GM23248 (cell line): ENCODE results near the gene CYP11A1.
"Not testable (repeated sequence)": the region's sequence is repeated elsewhere in the genome, so short reads cannot be mapped to it uniquely, and the experiment has no call there.

ENCODE experiments used
- EZH2 ChIP-seq: fragments of 200-600 bp; sonication (generic); IDR thresholded peaks from 2 replicates; pipeline ENCODE4 v1.6.1; 2018; ENCODE audit warnings: antibody characterized with exemption, mild to moderate bottlenecking; ENCODE audit not compliant: insufficient read depth, poor library complexity, severe bottlenecking
- EZH2phosphoT487 ChIP-seq: fragments of 200-600 bp; sonication (generic); IDR thresholded peaks from 2 replicates; pipeline ENCODE4 v1.6.1; 2018; ENCODE audit warnings: antibody characterized with exemption, moderate library complexity, mild to moderate bottlenecking, low read depth; ENCODE audit not compliant: insufficient read depth

GRCh38 chr15:74357514-74357913 is 9.9 kb downstream of the CYP11A1 start:
- TF ChIP-seq EZH2, EZH2phosphoT487: not testable (repeated sequence)
